ENCODE data around the gene FBXO9. TPM values are rescaled to one million over a fixed set of nuclear protein-coding genes. Genes with fewer than 3 reads are reported as not detected.
A peak's percentile ranks its signal among the peaks of the same experiment; 100 is the strongest.

FBXO9 gene
- total RNA-seq, 3 donors from 2014 or later = 58.9 to 88.5 (median 68.5) TPM

GRCh38 chr6:53104916-53105315, 39.7 kb downstream of the FBXO9 start:
- Histone ChIP-seq H3K4me1 (no peaks in the 10 kb centered on the region), H3K36me3 (no peaks in the 10 kb centered on the region), H3K9me3 (no peaks in the 10 kb centered on the region), H3K4me3 (no peak overlapping the region), H3K27ac (no peak overlapping the region), H3K27me3 (no peaks in the 10 kb centered on the region)
- DNase-seq (ENCODE audit: low spot score in 2 of 2) = no peak
- intact Hi-C loops (cut with DNase I; ENCODE audit: low total_unique reads) = no loop called here
- no peak for TF ChIP-seq CTCF (IDR thresholded peaks at IDR 0.05)
- no peak for TF ChIP-seq POLR2A (IDR thresholded peaks at IDR 0.05)
- no peak for TF ChIP-seq POLR2AphosphoS5 (IDR thresholded peaks at IDR 0.05)

GRCh38 chr6:53107091-53107490, 41.9 kb downstream of the FBXO9 start:
- peak overlapping the region in 1 of 2 donors; percentile 48 for H3K27ac ChIP-seq
- no peak for TF ChIP-seq POLR2A (IDR thresholded peaks at IDR 0.05)
- H3K36me3 ChIP-seq = no peaks in the 10 kb centered on the region
- H3K4me3 ChIP-seq = no peak overlapping the region
- no peak for DNase-seq (ENCODE audit: low spot score in 2 of 2)
- H3K4me1 ChIP-seq = no peaks in the 10 kb centered on the region
- intact Hi-C loops (cut with DNase I; ENCODE audit: low total_unique reads) = no loop called here
- H3K9me3 ChIP-seq = no peaks in the 10 kb centered on the region
- no peaks in the 10 kb centered on the region for H3K27me3 ChIP-seq

GRCh38 chr6:53109612-53110011, 44.4 kb downstream of the FBXO9 start:
- peaks cover 0 to 12% of the 10 kb centered on the region in 2 donors for H3K4me1 ChIP-seq
- H3K27ac ChIP-seq = no peak overlapping the region
- no peak overlapping the region for H3K4me3 ChIP-seq
- H3K27me3 ChIP-seq = no peaks in the 10 kb centered on the region
- H3K9me3 ChIP-seq = no peaks in the 10 kb centered on the region
- H3K36me3 ChIP-seq = no peaks in the 10 kb centered on the region
- TF ChIP-seq POLR2A (IDR thresholded peaks at IDR 0.05) = no peak
- no peak for TF ChIP-seq POLR2AphosphoS5 (IDR thresholded peaks at IDR 0.05)
- no peak for TF ChIP-seq CTCF (IDR thresholded peaks at IDR 0.05)
- intact Hi-C loops (cut with DNase I; ENCODE audit: low total_unique reads) = no loop called here
- DNase-seq (ENCODE audit: low spot score in 2 of 2) = no peak

- Histone ChIP-seq H3K4me1 (peaks cover 0 to 12% of the 10 kb centered on the region in 2 donors), H3K36me3 (no peaks in the 10 kb centered on the region), H3K4me3 (no peak overlapping the region), H3K27me3 (no peaks in the 10 kb centered on the region), H3K9me3 (no peaks in the 10 kb centered on the region), H3K27ac (peak overlapping the region; percentile 72 to 84)
- no peak for TF ChIP-seq POLR2A (IDR thresholded peaks at IDR 0.05)
- TF ChIP-seq POLR2AphosphoS5 (IDR thresholded peaks at IDR 0.05) = no peak
- TF ChIP-seq CTCF (IDR thresholded peaks at IDR 0.05) = no peak
- intact Hi-C loops (cut with DNase I; ENCODE audit: low total_unique reads) = no loop called here
- DNase-seq (ENCODE audit: low spot score in 2 of 2) = no peak
Observed at GRCh38 chr6:53111865-53112264, 46.7 kb downstream of the FBXO9 start.

- DNase-seq (ENCODE audit: low spot score in 2 of 2) = peak; percentile 57 to 61
- Histone ChIP-seq H3K27me3 (no peaks in the 10 kb centered on the region), H3K4me1 (peaks cover 0 to 12% of the 10 kb centered on the region in 2 donors), H3K4me3 (no peak overlapping the region), H3K27ac (peak overlapping the region; percentile 72 to 84), H3K36me3 (no peaks in the 10 kb centered on the region), H3K9me3 (no peaks in the 10 kb centered on the region)
- TF ChIP-seq POLR2AphosphoS5 (IDR thresholded peaks at IDR 0.05) = no peak
- TF ChIP-seq POLR2A (IDR thresholded peaks at IDR 0.05) = no peak
- TF ChIP-seq CTCF (IDR thresholded peaks at IDR 0.05) = no peak
- intact Hi-C loops (cut with DNase I; ENCODE audit: low total_unique reads) = no loop called here
Observed at GRCh38 chr6:53112404-53112803, 47.2 kb downstream of the FBXO9 start.

- intact Hi-C loops (cut with DNase I; ENCODE audit: low total_unique reads) = no loop called here
- H3K36me3 ChIP-seq = no peaks in the 10 kb centered on the region
- no peaks in the 10 kb centered on the region for H3K9me3 ChIP-seq
- H3K27ac ChIP-seq = peak overlapping the region; percentile 72 to 84
- peaks cover 0 to 12% of the 10 kb centered on the region in 2 donors for H3K4me1 ChIP-seq
- no peaks in the 10 kb centered on the region for H3K27me3 ChIP-seq
- DNase-seq (ENCODE audit: low spot score in 2 of 2) = peak in 1 of 2 donors; percentile 54
- H3K4me3 ChIP-seq = no peak overlapping the region
- TF ChIP-seq POLR2AphosphoS5 (IDR thresholded peaks at IDR 0.05) (no peak), POLR2A (IDR thresholded peaks at IDR 0.05) (no peak), CTCF (IDR thresholded peaks at IDR 0.05) (no peak)
Observed at GRCh38 chr6:53112871-53113270, 47.7 kb downstream of the FBXO9 start.

Measured in breast epithelium (tissue), 4 donors.